ENCODE results near the gene NPHS1.

GRCh38 chr19:35889370-35890112, 37.2 kb upstream of the NPHS1 start:
- no peak for TF ChIP-seq CTCF (conservative IDR thresholded peaks at IDR 0.05 in 1 of 2, IDR thresholded peaks at IDR 0.05 in 1 of 2; ENCODE audit: extremely low read depth in 1 of 2, insufficient read depth in 1 of 2, low read depth in 1 of 2, low read length in 2 of 2)
- no peak for TF ChIP-seq EZH2 (IDR thresholded peaks at IDR 0.05; ENCODE audit: borderline replicate concordance, low read length)
